PC-9 (cell line): ENCODE measurements around the gene DCLRE1C.

Experiments used
- CTCF ChIP-seq: fragments of 200-600 bp; sonication (generic); conservative IDR thresholded peaks from 2 replicates; pipeline ENCODE4 v1.6.1; 2017; ENCODE audit warnings: mixed run types, antibody characterized with exemption, mild to moderate bottlenecking, moderate library complexity
- EZH2 ChIP-seq: fragments of 200-600 bp; sonication (generic); IDR thresholded peaks from 2 replicates; pipeline ENCODE4 v1.8.0; 2017; ENCODE audit warnings: antibody characterized with exemption, low read depth

- TF ChIP-seq CTCF (no peak), EZH2 (no peak)
Observed at GRCh38 chr10:14905890-14906289, 48.0 kb downstream of the DCLRE1C start.
